ENCODE data around the gene FLAD1.

The FLAD1 gene

GRCh38 chr1:154982897-154983648 lies at the start of gene FLAD1:
FLAD1 (plus strand) TSS chr1:154983344; CDS start chr1:154983695, 351 bp downstream.
- no peaks in the 10 kb centered on the region for H3K27me3 ChIP-seq (ENCODE audit: insufficient read depth, low read length, poor library complexity, severe bottlenecking)
- peaks cover 9% of the 10 kb centered on the region; the same call in 1 of the 2 replicates for H3F3A ChIP-seq (ENCODE audit: low read depth)
- peak within 1 kb of the TSS; percentile 77 for H2AFZ ChIP-seq (ENCODE audit: low read length)
- H3K4me1 ChIP-seq (ENCODE audit: insufficient read depth, low read length, poor library complexity, severe bottlenecking): peaks cover 11% of the 10 kb centered on the region
- peaks cover 74% of the 10 kb centered on the region for H3K79me2 ChIP-seq (ENCODE audit: insufficient read depth, low read length)
- TF ChIP-seq EZH2phosphoT487 (IDR thresholded peaks at IDR 0.05; ENCODE audit: borderline replicate concordance) (no peak), CTCF (conservative IDR thresholded peaks at IDR 0.05; ENCODE audit: low read length) (no peak)
- H3K9me2 ChIP-seq (replicated peaks; ENCODE audit: low read depth, low read length): no peaks in the 10 kb centered on the region
- peak within 1 kb of the TSS; percentile 89 for H3K4me2 ChIP-seq (ENCODE audit: low read depth, low read length, poor library complexity, severe bottlenecking)
- H3K9ac ChIP-seq (ENCODE audit: low read depth, low read length, poor library complexity, severe bottlenecking): peak within 1 kb of the TSS; percentile 89
- no peaks in the 10 kb centered on the region for H3K9me3 ChIP-seq (ENCODE audit: insufficient read depth, low read depth, low read length)
- peaks cover 14% of the 10 kb centered on the region; the same call in 1 of the 2 replicates for H3K36me3 ChIP-seq (ENCODE audit: insufficient read depth, low read length)
- peak within 1 kb of the TSS; percentile 86 for H3K4me3 ChIP-seq (ENCODE audit: low read length, poor library complexity, severe bottlenecking)
- H4K20me1 ChIP-seq (ENCODE audit: insufficient read depth, low read length, poor library complexity, severe bottlenecking): peaks cover 6% of the 10 kb centered on the region

- no peaks in the 10 kb centered on the region for H3K27me3 ChIP-seq (ENCODE audit: insufficient read depth, low read length, poor library complexity, severe bottlenecking)
- H2AFZ ChIP-seq (ENCODE audit: low read length): no peak overlapping the region
- peaks cover 36% of the 10 kb centered on the region for H3K4me1 ChIP-seq (ENCODE audit: insufficient read depth, low read length, poor library complexity, severe bottlenecking)
- H3K9me2 ChIP-seq (replicated peaks; ENCODE audit: low read depth, low read length): no peaks in the 10 kb centered on the region
- H3K9me3 ChIP-seq (ENCODE audit: insufficient read depth, low read depth, low read length): no peaks in the 10 kb centered on the region
- no peak overlapping the region for H3K9ac ChIP-seq (ENCODE audit: low read depth, low read length, poor library complexity, severe bottlenecking)
- TF ChIP-seq CTCF (conservative IDR thresholded peaks at IDR 0.05; ENCODE audit: low read length) (no peak), EZH2phosphoT487 (IDR thresholded peaks at IDR 0.05; ENCODE audit: borderline replicate concordance) (no peak)
- H3K36me3 ChIP-seq (ENCODE audit: insufficient read depth, low read length): no peaks in the 10 kb centered on the region
- H3K4me2 ChIP-seq (ENCODE audit: low read depth, low read length, poor library complexity, severe bottlenecking): no peak overlapping the region
- H3F3A ChIP-seq (ENCODE audit: low read depth): peaks cover 8% of the 10 kb centered on the region; the same call in 1 of the 2 replicates
- H4K20me1 ChIP-seq (ENCODE audit: insufficient read depth, low read length, poor library complexity, severe bottlenecking): no peaks in the 10 kb centered on the region
- H3K79me2 ChIP-seq (ENCODE audit: insufficient read depth, low read length): peaks cover 20% of the 10 kb centered on the region
- H3K4me3 ChIP-seq (ENCODE audit: low read length, poor library complexity, severe bottlenecking): no peak overlapping the region
Measured at GRCh38 chr1:154934358-154934948, 48.7 kb upstream of the FLAD1 start.

GRCh38 chr1:154935749-154936554 lies 47.2 kb upstream of the FLAD1 start:
- no peaks in the 10 kb centered on the region for H3K36me3 ChIP-seq (ENCODE audit: insufficient read depth, low read length)
- no peaks in the 10 kb centered on the region for H4K20me1 ChIP-seq (ENCODE audit: insufficient read depth, low read length, poor library complexity, severe bottlenecking)
- H3K27me3 ChIP-seq (ENCODE audit: insufficient read depth, low read length, poor library complexity, severe bottlenecking): no peaks in the 10 kb centered on the region
- H3K4me2 ChIP-seq (ENCODE audit: low read depth, low read length, poor library complexity, severe bottlenecking): peak overlapping the region; percentile 84
- peak overlapping the region; percentile 89 for H2AFZ ChIP-seq (ENCODE audit: low read length)
- H3K9me3 ChIP-seq (ENCODE audit: insufficient read depth, low read depth, low read length): no peaks in the 10 kb centered on the region
- peaks cover 51% of the 10 kb centered on the region for H3K4me1 ChIP-seq (ENCODE audit: insufficient read depth, low read length, poor library complexity, severe bottlenecking)
- peaks cover 8% of the 10 kb centered on the region; the same call in 1 of the 2 replicates for H3F3A ChIP-seq (ENCODE audit: low read depth)
- H3K9me2 ChIP-seq (replicated peaks; ENCODE audit: low read depth, low read length): no peaks in the 10 kb centered on the region
- peaks cover 20% of the 10 kb centered on the region for H3K79me2 ChIP-seq (ENCODE audit: insufficient read depth, low read length)
- TF ChIP-seq EZH2phosphoT487 (IDR thresholded peaks at IDR 0.05; ENCODE audit: borderline replicate concordance): no peak
- TF ChIP-seq CTCF (conservative IDR thresholded peaks at IDR 0.05; ENCODE audit: low read length): no peak
- H3K9ac ChIP-seq (ENCODE audit: low read depth, low read length, poor library complexity, severe bottlenecking): peak overlapping the region; percentile 89
- H3K4me3 ChIP-seq (ENCODE audit: low read length, poor library complexity, severe bottlenecking): peak overlapping the region; percentile 90
